ENCODE results near the gene KRTAP1-5.

DNA sequence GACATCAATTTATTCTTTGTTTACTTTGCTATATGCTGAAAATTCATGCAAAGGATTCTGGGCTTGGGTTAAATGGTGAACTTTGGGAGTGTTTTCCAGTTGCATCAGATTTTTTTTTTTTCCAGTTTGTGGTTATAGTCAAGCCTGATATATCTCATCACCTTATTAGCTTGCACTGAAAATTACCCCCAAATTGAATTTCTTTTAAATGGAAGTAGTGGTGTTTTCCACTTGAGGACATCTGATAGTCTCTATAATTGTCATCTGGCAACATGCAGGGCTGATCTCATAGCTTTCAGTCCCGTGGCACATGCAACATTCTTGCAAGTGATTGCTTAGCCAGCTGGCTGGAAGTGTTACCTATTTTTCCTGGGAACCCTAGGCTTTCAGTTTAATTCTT is 13.4 kb downstream of the KRTAP1-5 start:
- TF ChIP-seq, protein P1, sequence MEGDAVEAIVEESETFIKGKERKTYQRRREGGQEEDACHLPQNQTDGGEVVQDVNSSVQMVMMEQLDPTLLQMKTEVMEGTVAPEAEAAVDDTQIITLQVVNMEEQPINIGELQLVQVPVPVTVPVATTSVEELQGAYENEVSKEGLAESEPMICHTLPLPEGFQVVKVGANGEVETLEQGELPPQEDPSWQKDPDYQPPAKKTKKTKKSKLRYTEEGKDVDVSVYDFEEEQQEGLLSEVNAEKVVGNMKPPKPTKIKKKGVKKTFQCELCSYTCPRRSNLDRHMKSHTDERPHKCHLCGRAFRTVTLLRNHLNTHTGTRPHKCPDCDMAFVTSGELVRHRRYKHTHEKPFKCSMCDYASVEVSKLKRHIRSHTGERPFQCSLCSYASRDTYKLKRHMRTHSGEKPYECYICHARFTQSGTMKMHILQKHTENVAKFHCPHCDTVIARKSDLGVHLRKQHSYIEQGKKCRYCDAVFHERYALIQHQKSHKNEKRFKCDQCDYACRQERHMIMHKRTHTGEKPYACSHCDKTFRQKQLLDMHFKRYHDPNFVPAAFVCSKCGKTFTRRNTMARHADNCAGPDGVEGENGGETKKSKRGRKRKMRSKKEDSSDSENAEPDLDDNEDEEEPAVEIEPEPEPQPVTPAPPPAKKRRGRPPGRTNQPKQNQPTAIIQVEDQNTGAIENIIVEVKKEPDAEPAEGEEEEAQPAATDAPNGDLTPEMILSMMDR (IDR thresholded peaks at IDR 0.05): no peak
- no peak for TF ChIP-seq POLR2A (IDR thresholded peaks at IDR 0.05)

All from heart left ventricle (tissue), 13 donors.